Stimulated activated CD8-positive, alpha-beta memory T cell treated with anti-CD3 and anti-CD28 coated beads, Interleukin-7, amount 100 ng/mL, for 4 hours (primary cell): ENCODE data around the gene AAK1.
"Not testable (repeated sequence)": the region's sequence is repeated elsewhere in the genome, so short reads cannot be mapped to it uniquely, and the experiment has no call there.

Experiments
- DNase-seq, 2 donors: peaks; one replicate each; pipeline ENCODE4 v3.0.0-alpha.2; 2020; ENCODE audit warnings: low read depth in 2 of 2

AAK1 gene

GRCh38 chr2:69575371-69575770 is 68.2 kb downstream of the AAK1 start:
- DNase-seq, result not testable (repeated sequence)

- no peak for DNase-seq
These were observed 70.9 kb downstream of the AAK1 start for GRCh38 chr2:69572641-69573040.

GRCh38 chr2:69571189-69571588 is 72.3 kb downstream of the AAK1 start:
- no peak for DNase-seq

GRCh38 chr2:69570474-69570873 is 73.1 kb downstream of the AAK1 start:
- no peak for DNase-seq

GRCh38 chr2:69567909-69568300 is 75.6 kb downstream of the AAK1 start:
- no peak for DNase-seq

GRCh38 chr2:69567157-69567908 is 76.2 kb downstream of the AAK1 start:
- no peak for DNase-seq

- DNase-seq, result no peak
These were observed 76.9 kb downstream of the AAK1 start for GRCh38 chr2:69566669-69567068.

GRCh38 chr2:69565431-69565839 is 78.1 kb downstream of the AAK1 start:
- DNase-seq, result peak; percentile 40 to 51

- no peak for DNase-seq
These were observed 78.9 kb downstream of the AAK1 start for GRCh38 chr2:69564604-69565003.

- no peak for DNase-seq
These were observed 80.5 kb downstream of the AAK1 start for GRCh38 chr2:69563021-69563420.

GRCh38 chr2:69561101-69561500 is 82.4 kb downstream of the AAK1 start:
- no peak for DNase-seq

- DNase-seq, result no peak
These were observed 83.4 kb downstream of the AAK1 start for GRCh38 chr2:69560147-69560482.

GRCh38 chr2:69559442-69560146 is 83.9 kb downstream of the AAK1 start:
- DNase-seq, result no peak

GRCh38 chr2:69556008-69556407 is 87.5 kb downstream of the AAK1 start:
- DNase-seq, result no peak

GRCh38 chr2:69554981-69555380 is 88.6 kb downstream of the AAK1 start:
- DNase-seq, result no peak

- no peak for DNase-seq
These were observed 89.0 kb downstream of the AAK1 start for GRCh38 chr2:69554568-69554967.

- DNase-seq, result no peak
These were observed 89.5 kb downstream of the AAK1 start for GRCh38 chr2:69553991-69554390.

GRCh38 chr2:69550511-69550910 is 93.0 kb downstream of the AAK1 start:
- not testable (repeated sequence) for DNase-seq

- DNase-seq, result no peak
These were observed 94.1 kb downstream of the AAK1 start for GRCh38 chr2:69549421-69549820.

- DNase-seq, result no peak
These were observed 95.4 kb downstream of the AAK1 start for GRCh38 chr2:69547984-69548715.

- no peak for DNase-seq
These were observed 96.9 kb downstream of the AAK1 start for GRCh38 chr2:69546646-69547045.

GRCh38 chr2:69545477-69545932 is 98.0 kb downstream of the AAK1 start:
- DNase-seq, result no peak

GRCh38 chr2:69544951-69545350 is 98.6 kb downstream of the AAK1 start:
- DNase-seq, result no peak
